Mesenteric fat pad (tissue), 1 donor: Measurements from ENCODE around the gene AHCY. TPM values are rescaled to one million over a fixed set of nuclear protein-coding genes. Genes with fewer than 3 reads are reported as not detected.
"Not testable (repeated sequence)": the region's sequence is repeated elsewhere in the genome, so short reads cannot be mapped to it uniquely, and the experiment has no call there.

ENCODE experiments used
- DNase-seq: peaks from one replicate; pipeline ENCODE4 v3.0.0-alpha.2; 2020; ENCODE audit warnings: low spot score
- total RNA-seq: library from RNA; stranded (reverse); fragmentation: NEBNext Ultra II Directional; extraction: Animal tissue kit (Norgen Biotek cat#: 25700); gene quantifications from one replicate; pipeline ENCODE4 v1.2.1, GENCODE V29; 2021
- donor health status: DM: yes; HTN: yes; CAD: no.

The AHCY gene
- total RNA-seq, 1 donor from 2014 or later: 56.8 TPM

- DNase-seq: peak; percentile 67
Measured at GRCh38 chr20:34262488-34263288, 40.5 kb downstream of the AHCY start.

DNA sequence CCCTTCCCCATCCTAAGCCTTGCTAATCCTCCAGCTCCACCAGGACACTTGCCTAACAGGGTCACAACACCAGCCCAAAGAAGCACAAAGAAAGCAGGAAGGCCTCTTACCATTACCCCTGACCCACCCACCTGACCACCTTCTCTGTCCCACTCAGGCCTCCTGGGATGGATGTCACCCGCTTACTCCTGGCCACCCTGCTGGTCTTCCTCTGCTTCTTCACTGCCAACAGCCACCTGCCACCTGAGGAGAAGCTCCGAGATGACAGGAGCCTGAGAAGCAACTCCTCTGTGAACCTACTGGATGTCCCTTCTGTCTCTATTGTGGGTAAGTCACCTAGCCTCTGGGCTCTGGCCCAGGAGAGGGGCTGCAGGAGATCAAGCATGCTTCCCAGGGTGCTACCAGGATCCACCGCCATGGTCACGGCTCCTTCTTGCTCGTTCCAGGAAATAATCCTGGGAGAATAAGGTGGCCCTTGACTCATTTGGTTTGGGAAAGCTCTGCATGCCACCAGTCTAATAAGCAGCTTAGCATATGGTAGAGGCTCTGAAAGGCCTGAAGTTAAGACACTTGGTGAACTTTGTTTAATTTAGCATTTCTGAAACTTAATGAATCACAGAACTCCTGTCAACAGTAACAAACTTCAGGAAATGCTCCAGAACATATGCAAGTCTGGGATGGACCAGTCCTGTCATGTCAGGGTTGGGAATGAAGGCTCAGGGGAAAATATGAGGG lies 42.8 kb downstream of the AHCY start:
- DNase-seq: peak; percentile 74

DNA sequence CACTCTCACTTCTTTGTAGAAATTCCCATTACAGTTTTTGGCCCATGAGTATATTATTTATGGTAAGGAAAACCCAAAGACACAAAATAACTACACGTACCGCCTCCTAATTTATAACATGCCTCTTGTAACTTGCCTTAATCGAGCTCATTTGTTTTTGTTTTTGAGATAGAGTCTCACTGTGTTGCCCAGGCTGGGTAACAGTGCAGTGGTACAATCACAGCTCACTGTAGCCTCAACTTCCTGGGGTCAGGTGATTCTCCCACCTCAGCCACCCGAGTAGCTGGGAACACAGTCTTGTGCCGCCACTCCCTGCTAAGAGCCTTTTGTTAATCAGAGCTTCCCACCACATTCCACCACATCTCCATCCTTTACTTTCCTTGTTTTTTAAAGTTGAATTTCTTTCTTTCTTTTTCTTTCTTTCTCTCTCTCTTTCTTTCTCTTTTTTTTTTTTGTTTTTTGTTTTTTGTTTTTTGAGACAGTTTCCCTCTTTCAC lies 46.5 kb downstream of the AHCY start:
- DNase-seq: no peak

DNA sequence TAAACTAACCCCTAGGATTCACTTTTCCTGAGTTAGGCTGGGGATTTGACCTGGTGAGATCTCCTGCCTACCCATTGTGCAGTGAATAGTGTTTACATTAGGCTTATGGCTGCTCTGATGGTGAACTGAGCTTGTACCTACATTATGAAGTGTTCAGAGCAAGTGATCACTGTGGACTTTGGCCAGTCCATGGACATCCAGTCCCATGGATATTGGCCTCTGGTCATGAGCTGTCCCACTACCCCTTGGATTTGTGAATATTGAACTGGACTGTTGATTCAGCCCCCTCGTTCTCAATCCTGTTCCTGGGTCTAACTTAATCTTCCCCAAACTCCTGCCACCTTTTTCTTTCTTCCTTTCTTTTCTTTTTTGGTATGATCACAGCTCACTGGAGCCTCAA lies 48.2 kb downstream of the AHCY start:
- no peak for DNase-seq

DNA sequence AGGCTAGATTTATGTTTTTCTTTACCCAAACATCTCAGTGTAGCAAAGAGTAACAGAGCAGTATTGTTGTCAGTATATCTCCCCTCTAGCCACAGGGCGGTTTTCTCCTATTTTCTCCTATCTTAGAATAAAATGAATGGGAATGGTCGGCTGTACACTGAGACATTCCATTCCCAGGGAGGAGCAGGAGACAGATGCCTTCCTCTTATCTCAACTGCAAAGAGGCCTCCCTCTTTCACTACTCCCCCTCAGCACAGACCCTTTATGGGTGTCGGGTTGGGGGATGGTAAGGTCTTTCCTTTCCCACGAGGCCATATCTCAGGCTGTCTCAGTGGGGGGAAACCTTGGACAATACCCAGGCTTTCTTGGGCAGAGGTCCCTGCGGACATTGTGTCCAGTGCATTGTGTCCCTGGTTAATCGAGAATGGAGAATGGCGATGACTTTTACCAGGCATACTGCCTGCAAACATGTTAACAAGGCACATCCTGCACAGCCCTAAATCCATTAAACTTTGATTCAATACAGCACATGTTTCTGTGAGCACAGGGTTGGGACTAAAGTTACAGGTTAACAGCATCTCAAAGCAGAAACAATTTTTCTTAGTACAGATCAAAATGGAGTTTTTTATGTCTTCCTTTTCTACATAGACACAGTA lies 50.6 kb downstream of the AHCY start:
- DNase-seq: not testable (repeated sequence)

DNA sequence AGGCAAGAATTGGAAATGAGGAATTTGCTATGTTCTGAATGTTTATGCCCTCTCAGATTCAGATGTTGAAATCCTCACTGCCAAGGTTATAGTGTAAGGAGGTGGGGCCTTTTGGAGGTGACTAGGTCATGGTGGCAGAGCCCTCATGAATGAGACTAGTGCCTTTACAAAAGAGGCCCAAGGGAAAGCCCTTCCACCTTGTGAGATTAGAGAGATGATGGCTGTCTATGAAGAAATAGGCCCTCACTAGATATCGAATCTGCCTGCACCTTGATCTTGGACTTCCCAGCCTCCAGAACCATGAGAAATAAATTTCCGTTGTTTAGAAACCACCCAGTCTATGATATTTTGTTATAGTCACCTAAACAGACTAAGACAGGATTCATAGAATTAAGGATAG lies 51.5 kb downstream of the AHCY start:
- no peak for DNase-seq

- DNase-seq: no peak
Measured at GRCh38 chr20:34250005-34250404, 53.1 kb downstream of the AHCY start.

DNA sequence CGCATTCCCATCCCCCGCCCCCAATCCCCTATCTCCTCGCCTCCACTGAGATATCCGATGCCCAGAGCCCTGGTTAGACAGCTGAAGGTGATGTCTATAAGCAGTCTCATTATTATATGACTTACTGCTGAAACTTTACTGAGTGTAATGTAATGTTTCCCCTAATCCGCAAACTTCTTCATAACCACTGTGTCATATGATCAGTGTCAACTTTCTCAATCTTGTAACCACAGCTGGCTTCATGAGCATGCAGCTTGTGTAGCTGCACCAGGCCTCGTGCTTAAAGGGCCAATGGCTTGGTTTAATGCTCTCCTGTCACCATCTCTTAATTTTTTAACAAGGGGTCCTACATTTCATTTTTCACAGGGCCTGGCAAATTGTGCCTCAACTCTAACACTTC lies 53.9 kb downstream of the AHCY start:
- DNase-seq: no peak

DNA sequence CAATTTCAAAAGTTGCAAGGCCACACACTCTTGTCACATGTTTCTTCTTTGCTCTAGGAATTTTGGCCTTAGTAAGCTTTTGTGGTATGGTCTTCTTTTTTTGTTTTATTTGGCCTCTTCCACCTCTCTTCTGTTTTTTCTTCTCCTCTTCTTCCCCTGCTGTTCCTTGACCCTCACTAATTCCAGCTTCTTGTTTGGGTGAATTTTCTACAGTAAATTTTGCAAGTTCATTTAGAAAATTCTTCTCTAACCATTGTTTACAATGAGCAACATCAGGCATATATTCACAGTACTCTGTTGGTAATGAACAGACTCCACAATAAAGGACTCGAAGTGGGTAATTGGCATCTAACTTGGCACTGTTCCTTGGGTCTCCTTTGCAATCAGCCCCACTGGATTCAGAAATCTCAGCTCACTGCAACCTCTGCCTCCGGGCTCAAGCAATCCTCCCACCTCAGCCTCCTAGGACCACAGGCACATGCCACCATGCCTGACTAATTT lies 57.0 kb downstream of the AHCY start:
- DNase-seq: no peak

- no peak for DNase-seq
Measured at GRCh38 chr20:34243377-34243776, 59.8 kb downstream of the AHCY start.

DNA sequence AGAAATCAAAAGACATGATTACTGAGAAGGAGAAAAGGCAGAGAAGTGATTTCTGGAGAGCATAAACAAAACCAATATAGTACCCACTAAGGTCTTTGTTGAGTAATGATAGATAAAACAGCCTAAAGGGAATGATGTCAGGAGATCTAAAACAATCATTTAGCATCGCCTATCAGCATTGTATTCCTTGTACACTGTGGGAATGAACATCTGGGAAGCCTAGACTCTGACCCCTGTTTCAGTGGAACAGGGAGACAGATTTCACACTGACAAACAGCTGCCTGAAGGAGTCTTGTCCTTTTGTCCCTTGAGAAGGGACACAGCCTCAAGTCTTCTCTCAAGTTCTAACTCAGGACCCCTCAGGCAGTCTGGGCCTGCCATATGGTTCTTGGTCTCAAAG lies 60.3 kb downstream of the AHCY start:
- no peak for DNase-seq

- DNase-seq: not testable (repeated sequence)
Measured at GRCh38 chr20:34242015-34242414, 61.1 kb downstream of the AHCY start.

DNA sequence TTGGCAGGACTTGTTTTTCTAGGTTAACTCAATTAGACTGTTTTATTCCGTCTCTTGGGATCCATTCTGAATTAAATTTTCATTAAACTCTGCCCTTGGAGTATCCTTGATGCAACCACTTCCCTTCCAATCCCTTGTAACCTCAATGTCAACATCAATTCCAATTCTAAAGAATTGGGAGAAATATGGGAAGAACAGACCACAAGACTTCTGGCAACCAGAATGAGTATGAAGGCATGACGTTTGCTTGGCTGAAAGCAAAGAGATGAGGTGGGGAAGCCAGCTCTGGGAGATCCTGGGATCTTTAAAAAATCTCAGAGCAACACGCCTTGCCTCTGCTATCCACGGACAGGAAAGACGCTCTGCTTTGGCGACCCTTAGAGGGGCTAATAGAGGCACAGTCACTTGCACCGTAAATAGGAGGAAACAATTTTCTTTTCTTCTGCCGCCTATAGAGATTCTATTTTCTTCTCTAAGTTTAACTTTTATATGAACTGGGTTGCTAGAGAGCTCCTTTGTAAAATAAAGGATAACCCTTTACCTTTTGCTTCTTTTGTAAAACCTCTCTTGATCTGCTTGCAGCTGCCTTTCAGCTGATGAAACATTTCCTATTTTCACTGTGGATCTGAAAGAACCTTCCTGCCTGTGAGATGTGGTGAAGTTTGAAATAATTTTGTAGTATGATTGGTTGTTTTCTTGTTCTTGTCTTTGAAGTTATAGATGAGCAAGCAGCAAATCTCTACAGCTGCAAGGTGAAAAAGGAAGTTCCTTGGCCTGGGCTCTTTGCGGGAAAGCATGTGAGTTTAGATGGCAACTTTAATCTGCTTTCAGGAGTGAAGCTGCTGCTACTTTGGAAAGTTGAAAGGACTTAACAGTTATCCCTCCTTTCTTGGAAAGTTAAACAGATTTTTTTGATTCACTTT lies 62.2 kb downstream of the AHCY start, which contains the start of gene ASIP:
Gene ASIP, plus strand, starts transcription at position 731 of the 923 bp plus-strand sequence. CDS start 18,952 bp downstream, outside the sequence.
- DNase-seq: no peak

- no peak for DNase-seq
Measured at GRCh38 chr20:34240121-34240520, 63.0 kb downstream of the AHCY start.

- DNase-seq: no peak
Measured at GRCh38 chr20:34237942-34238341, 65.2 kb downstream of the AHCY start.

- no peak for DNase-seq
Measured at GRCh38 chr20:34235875-34236274, 67.3 kb downstream of the AHCY start.

DNA sequence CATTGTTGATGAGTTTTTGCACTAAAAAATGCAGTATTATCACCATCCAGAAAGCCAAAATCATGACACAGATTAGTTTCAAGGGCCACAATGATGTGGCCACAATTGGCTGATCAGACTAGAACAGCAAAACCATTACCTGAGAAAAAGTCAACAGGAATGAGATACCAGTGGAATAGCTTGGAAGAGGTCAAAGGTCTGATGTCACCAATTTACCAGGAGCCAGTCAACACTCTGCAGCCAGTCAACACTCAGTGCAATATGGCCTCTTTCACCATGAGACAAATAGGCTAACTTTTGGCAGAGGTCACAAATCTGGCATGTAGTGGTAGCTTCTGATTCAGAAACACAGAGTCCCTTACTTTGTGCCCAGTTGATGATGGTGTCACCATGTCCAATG lies 69.5 kb downstream of the AHCY start:
- DNase-seq: no peak

- no peak for DNase-seq
Measured at GRCh38 chr20:34232494-34233087, 70.6 kb downstream of the AHCY start.

DNA sequence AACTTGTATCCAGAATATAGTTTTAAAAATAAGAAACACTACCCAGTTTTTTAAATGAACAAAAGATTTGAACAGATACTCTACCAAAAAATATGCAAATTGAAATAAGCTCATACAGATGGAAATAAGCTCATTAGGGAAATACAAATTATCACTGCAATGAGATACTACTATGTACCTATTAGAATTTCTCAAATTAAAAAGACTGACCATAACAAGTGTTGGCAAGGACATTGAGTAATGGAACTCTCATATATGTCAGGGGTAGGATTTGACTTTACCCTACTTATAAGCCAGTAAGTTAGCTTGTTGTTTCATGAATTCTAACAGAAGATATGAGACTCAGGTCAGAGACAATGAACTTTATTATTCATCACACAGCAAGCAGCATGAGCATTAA lies 71.5 kb downstream of the AHCY start:
- no peak for DNase-seq
